GM23248 (cell line): ENCODE measurements around the gene SPOCD1.

ENCODE experiments used
- EZH2 ChIP-seq: fragments of 200-600 bp; sonication (generic); IDR thresholded peaks from 2 replicates; pipeline ENCODE4 v1.6.1; 2018; ENCODE audit warnings: antibody characterized with exemption, mild to moderate bottlenecking; ENCODE audit not compliant: insufficient read depth, poor library complexity, severe bottlenecking
- EZH2phosphoT487 ChIP-seq: fragments of 200-600 bp; sonication (generic); IDR thresholded peaks from 2 replicates; pipeline ENCODE4 v1.6.1; 2018; ENCODE audit warnings: antibody characterized with exemption, moderate library complexity, mild to moderate bottlenecking, low read depth; ENCODE audit not compliant: insufficient read depth

DNA sequence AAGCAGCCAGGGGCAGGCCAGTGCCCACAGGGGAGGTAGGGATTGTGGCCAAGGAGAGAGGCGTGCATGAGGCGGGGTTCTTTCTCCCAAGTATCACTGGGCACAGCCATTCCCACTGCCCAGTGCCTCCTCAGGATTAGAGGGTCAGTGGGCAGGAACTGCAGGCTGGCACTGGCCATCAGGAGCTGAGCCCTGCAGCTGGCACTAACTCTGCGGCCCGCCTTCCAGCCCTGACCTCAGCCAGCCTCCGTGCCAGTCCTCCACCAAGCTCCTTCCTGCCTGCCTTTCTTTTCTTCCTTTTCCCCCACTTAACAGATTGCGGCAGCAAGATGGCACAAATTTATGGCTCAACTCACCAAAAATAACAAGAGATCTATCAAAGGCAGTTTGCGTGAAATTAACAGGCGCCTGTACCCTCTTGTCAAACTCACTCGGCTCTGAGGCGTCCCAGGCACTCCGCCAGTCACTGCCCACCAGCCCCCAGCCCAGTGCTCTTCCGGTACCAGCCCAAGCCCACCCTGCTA is 62.8 kb downstream of the SPOCD1 start:
- TF ChIP-seq EZH2, result no peak
- no peak for TF ChIP-seq EZH2phosphoT487
